Upper lobe of left lung (tissue), 4 donors: ENCODE measurements around the gene PPP2CA.

ENCODE experiments used
- EP300 ChIP-seq, 4 donors: sonication (generic); formaldehyde crosslinking; IDR thresholded peaks; one replicate each; pipeline ENCODE4 v1.5.1; 2017; ENCODE audit warnings: antibody characterized with exemption in 4 of 4, control low read depth in 2 of 4
- POLR2A ChIP-seq, 4 donors: fragments of 450-650 bp; IDR thresholded peaks; one replicate each; pipeline ENCODE4 v1.5.1; 2016 to 2017; ENCODE audit warnings: antibody characterized with exemption in 4 of 4, mild to moderate bottlenecking in 2 of 4
- POLR2AphosphoS5 ChIP-seq, 2 donors: sonication (generic); formaldehyde crosslinking; IDR thresholded peaks; one replicate each; pipeline ENCODE4 v1.5.1; 2017; ENCODE audit warnings: antibody characterized with exemption in 2 of 2
- TF ChIP-seq, protein P1 (sequence below), 6 experiments: fragments of 450-650 bp in 4 of 6; fragments of 200-600 bp in 2 of 6; sonication (generic) in 2 of 6; IDR thresholded peaks; one replicate each; pipeline ENCODE4 v1.5.1; 2016 to 2019; ENCODE audit warnings: antibody characterized with exemption in 6 of 6

DNA sequence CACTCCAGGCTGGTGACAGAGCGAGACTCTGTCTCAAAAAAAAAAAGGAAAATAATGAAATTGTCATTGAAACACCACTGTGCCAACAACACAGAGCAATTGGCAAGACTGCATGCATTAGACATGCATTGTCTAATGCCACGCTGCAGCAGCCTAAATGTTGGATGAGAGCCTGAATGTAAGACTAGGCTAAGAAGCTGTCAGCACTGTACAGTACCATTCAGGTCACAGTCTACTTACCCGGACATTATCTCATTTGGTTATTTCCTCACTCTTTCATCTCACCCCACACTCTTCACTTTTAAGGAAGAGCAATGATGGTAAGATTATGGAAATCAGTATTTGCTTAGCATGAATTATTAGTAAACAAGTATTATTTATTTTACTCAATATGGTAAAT lies 31.3 kb upstream of the PPP2CA start:
- TF ChIP-seq, protein P1, sequence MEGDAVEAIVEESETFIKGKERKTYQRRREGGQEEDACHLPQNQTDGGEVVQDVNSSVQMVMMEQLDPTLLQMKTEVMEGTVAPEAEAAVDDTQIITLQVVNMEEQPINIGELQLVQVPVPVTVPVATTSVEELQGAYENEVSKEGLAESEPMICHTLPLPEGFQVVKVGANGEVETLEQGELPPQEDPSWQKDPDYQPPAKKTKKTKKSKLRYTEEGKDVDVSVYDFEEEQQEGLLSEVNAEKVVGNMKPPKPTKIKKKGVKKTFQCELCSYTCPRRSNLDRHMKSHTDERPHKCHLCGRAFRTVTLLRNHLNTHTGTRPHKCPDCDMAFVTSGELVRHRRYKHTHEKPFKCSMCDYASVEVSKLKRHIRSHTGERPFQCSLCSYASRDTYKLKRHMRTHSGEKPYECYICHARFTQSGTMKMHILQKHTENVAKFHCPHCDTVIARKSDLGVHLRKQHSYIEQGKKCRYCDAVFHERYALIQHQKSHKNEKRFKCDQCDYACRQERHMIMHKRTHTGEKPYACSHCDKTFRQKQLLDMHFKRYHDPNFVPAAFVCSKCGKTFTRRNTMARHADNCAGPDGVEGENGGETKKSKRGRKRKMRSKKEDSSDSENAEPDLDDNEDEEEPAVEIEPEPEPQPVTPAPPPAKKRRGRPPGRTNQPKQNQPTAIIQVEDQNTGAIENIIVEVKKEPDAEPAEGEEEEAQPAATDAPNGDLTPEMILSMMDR (IDR thresholded peaks at IDR 0.05) = no peak
- TF ChIP-seq POLR2A (IDR thresholded peaks at IDR 0.05) = no peak
- no peak for TF ChIP-seq EP300 (IDR thresholded peaks at IDR 0.05)
- TF ChIP-seq POLR2AphosphoS5 (IDR thresholded peaks at IDR 0.05) = no peak
